Measurements from ENCODE around the gene ST6GALNAC6.
A peak's percentile ranks its signal among the peaks of the same experiment; 100 is the strongest.

Gene ST6GALNAC6

GRCh38 chr9:127931092-127931881 is 31.9 kb upstream of the ST6GALNAC6 start:
- no peak for DNase-seq (ENCODE audit: low spot score)

- DNase-seq (ENCODE audit: low spot score): peak; percentile 97
Measured at GRCh38 chr9:127930231-127931091, 31.1 kb upstream of the ST6GALNAC6 start, which contains the start of gene PIP5KL1. Gene PIP5KL1 (minus strand): TSS chr9:127930777. CDS start chr9:127930752, 25 bp downstream.

GRCh38 chr9:127929625-127929979 is 30.2 kb upstream of the ST6GALNAC6 start:
- no peak for DNase-seq (ENCODE audit: low spot score)

GRCh38 chr9:127928676-127929624 is 29.5 kb upstream of the ST6GALNAC6 start:
- no peak for DNase-seq (ENCODE audit: low spot score)

GRCh38 chr9:127927988-127928675 is 28.7 kb upstream of the ST6GALNAC6 start:
- DNase-seq (ENCODE audit: low spot score): peak; percentile 29

- DNase-seq (ENCODE audit: low spot score): peak; percentile 91
Measured at GRCh38 chr9:127927201-127927987, 28.0 kb upstream of the ST6GALNAC6 start.

GRCh38 chr9:127926906-127927200 is 27.4 kb upstream of the ST6GALNAC6 start:
- no peak for DNase-seq (ENCODE audit: low spot score)

GRCh38 chr9:127925959-127926905 is 26.8 kb upstream of the ST6GALNAC6 start:
- no peak for DNase-seq (ENCODE audit: low spot score)

GRCh38 chr9:127924736-127925444 is 25.5 kb upstream of the ST6GALNAC6 start:
- DNase-seq (ENCODE audit: low spot score): no peak

- DNase-seq (ENCODE audit: low spot score): no peak
Measured at GRCh38 chr9:127923771-127924170, 24.4 kb upstream of the ST6GALNAC6 start.

- DNase-seq (ENCODE audit: low spot score): peak; percentile 60
Measured at GRCh38 chr9:127923046-127923445, 23.6 kb upstream of the ST6GALNAC6 start.

GRCh38 chr9:127921557-127922120 is 22.2 kb upstream of the ST6GALNAC6 start:
- peak; percentile 81 for DNase-seq (ENCODE audit: low spot score)

- DNase-seq (ENCODE audit: low spot score): no peak
Measured at GRCh38 chr9:127920794-127921193, 21.4 kb upstream of the ST6GALNAC6 start.

GRCh38 chr9:127919253-127919815 is 19.9 kb upstream of the ST6GALNAC6 start:
- no peak for DNase-seq (ENCODE audit: low spot score)

- DNase-seq (ENCODE audit: low spot score): peak; percentile 41
Measured at GRCh38 chr9:127918183-127919107, 19.0 kb upstream of the ST6GALNAC6 start.

GRCh38 chr9:127917603-127918002 is 18.2 kb upstream of the ST6GALNAC6 start:
- DNase-seq (ENCODE audit: low spot score): no peak
